ENCODE data around the gene C20orf202. TPM values are rescaled to one million over a fixed set of nuclear protein-coding genes. Genes with fewer than 3 reads are reported as not detected.

Gene C20orf202
- polyA plus RNA-seq, 2 of the 4 experiments (the other 2 are of a cell fraction): 0.12 TPM; not detected in 1

GRCh38 chr20:1232286-1233111, 29.2 kb downstream of the C20orf202 start:
- POLR2A ChIA-PET: no interaction called here
- FAIRE-seq (peak; percentile 79), DNase-seq (ENCODE audit: low read depth in 1 of 2, low spot score in 1 of 2) (no peak), ATAC-seq (0 out of 6 replicates have a peak, but pooled peaks of 1 of the 2 experiments have one; percentile 54)
- CTCF ChIA-PET: no interaction called here
- Histone ChIP-seq H3K27ac (no peak overlapping the region), H3K9me3 (no peaks in the 10 kb centered on the region), H3K4me3 (no peak overlapping the region), H3K4me2 (no peak overlapping the region), H3K4me1 (no peaks in the 10 kb centered on the region)
- TF ChIP-seq MAZ (IDR thresholded peaks at IDR 0.05; ENCODE audit: borderline replicate concordance, low read depth, low read length) (no peak), FOSB (CRISPR knock-in tag; IDR thresholded peaks at IDR 0.05) (no peak), ZC3H11A (IDR thresholded peaks at IDR 0.05) (no peak), ESRRA (IDR thresholded peaks at IDR 0.05; ENCODE audit: borderline replicate concordance, low read length) (no peak), HMGXB4 (CRISPR knock-in tag; IDR thresholded peaks at IDR 0.05; ENCODE audit: borderline replicate concordance) (no peak), KDM1A (IDR thresholded peaks at IDR 0.05; ENCODE audit: low read depth) (no peak), BHLHE40 (IDR thresholded peaks at IDR 0.05; ENCODE audit: low read depth, low read length) (no peak), HEYL (CRISPR knock-in tag; IDR thresholded peaks at IDR 0.05) (no peak), GATA3 (IDR thresholded peaks at IDR 0.05; ENCODE audit: borderline replicate concordance) (no peak), USF2 (IDR thresholded peaks at IDR 0.05) (no peak), E2F6 (IDR thresholded peaks at IDR 0.05; ENCODE audit: borderline replicate concordance, low read depth) (no peak), CBX2 (IDR thresholded peaks at IDR 0.05; ENCODE audit: borderline replicate concordance, low read depth) (no peak), FOXS1 (CRISPR knock-in tag; IDR thresholded peaks at IDR 0.05) (no peak), ELK1 (IDR thresholded peaks at IDR 0.05; ENCODE audit: low read depth, low read length) (no peak), ATOH8 (CRISPR knock-in tag; IDR thresholded peaks at IDR 0.05; ENCODE audit: low read depth) (no peak), FOSL2 (IDR thresholded peaks at IDR 0.05) (no peak), FOSL2 (CRISPR knock-in tag; IDR thresholded peaks at IDR 0.05) (no peak), MAFK (IDR thresholded peaks at IDR 0.05; ENCODE audit: partially characterized antibody) (no peak), PHF8 (IDR thresholded peaks at IDR 0.05; ENCODE audit: borderline replicate concordance, low read depth) (no peak), HOXB13 (CRISPR knock-in tag; IDR thresholded peaks at IDR 0.05; ENCODE audit: low read depth) (no peak), RCOR1 (IDR thresholded peaks at IDR 0.05; ENCODE audit: low read depth, low read length) (no peak)
- 61% methylated on average over 3 of the region's 3 CpGs for WGBS (ENCODE audit: missing lambda C conversion rate)

GRCh38 chr20:1240549-1240948, 37.3 kb downstream of the C20orf202 start:
- no peak for DNase-seq (ENCODE audit: low read depth in 1 of 2, low spot score in 1 of 2)
- TF ChIP-seq RAD21 (conservative IDR thresholded peaks at IDR 0.05 in 1 of 2, IDR thresholded peaks at IDR 0.05 in 1 of 2) (no peak), KDM5A (IDR thresholded peaks at IDR 0.05) (no peak), POLR2A (IDR thresholded peaks at IDR 0.05; ENCODE audit: low read length) (no peak), TP53 (CRISPR knock-in tag; IDR thresholded peaks at IDR 0.05) (no peak), ZSCAN20 (CRISPR knock-in tag; IDR thresholded peaks at IDR 0.05) (no peak)
- Histone ChIP-seq H3K4me3 (no peak overlapping the region), H3K4me1 (peaks cover 5% of the 10 kb centered on the region; the same call in 1 of the 3 replicates), H3K9me3 (no peaks in the 10 kb centered on the region), H3K27ac (no peak overlapping the region), H3K4me2 (no peak overlapping the region)
- no peak for ATAC-seq
- ChIA-PET POLR2A (no interaction called here), CTCF (interaction anchor here (1.5 to 3.0 kb wide), 3 partner anchors 14 to 263 kb away, joined by 4 to 15 read pairs (median 7); partner anchors contain the start of gene RAD21L1)
- FAIRE-seq: no peak
- WGBS (ENCODE audit: missing lambda C conversion rate): 72% methylated on average over 5 of the region's 5 CpGs

Measured in A549 (cell line).